ENCODE data around the gene BCR.

Gene BCR

GRCh38 chr22:23276656-23277582 is 96.6 kb downstream of the BCR start:
- no peak for DNase-seq (ENCODE audit: low read depth in 2 of 2)

- no peak for DNase-seq (ENCODE audit: low read depth in 2 of 2)
Observed at GRCh38 chr22:23277583-23278295, 97.4 kb downstream of the BCR start.

- no peak for DNase-seq (ENCODE audit: low read depth in 2 of 2)
Observed at GRCh38 chr22:23278883-23279675, 98.8 kb downstream of the BCR start.

GRCh38 chr22:23279781-23280180 is 99.5 kb downstream of the BCR start:
- DNase-seq (ENCODE audit: low read depth in 2 of 2): no peak

- DNase-seq (ENCODE audit: low read depth in 2 of 2): no peak
Observed at GRCh38 chr22:23280356-23281052, 100.2 kb downstream of the BCR start.

- no peak for DNase-seq (ENCODE audit: low read depth in 2 of 2)
Observed at GRCh38 chr22:23281053-23281405, 100.7 kb downstream of the BCR start.

- peak; percentile 74 to 85 for DNase-seq (ENCODE audit: low read depth in 2 of 2)
Observed at GRCh38 chr22:23281406-23282088, 101.2 kb downstream of the BCR start.

GRCh38 chr22:23282089-23282501 is 101.8 kb downstream of the BCR start:
- DNase-seq (ENCODE audit: low read depth in 2 of 2): no peak

- DNase-seq (ENCODE audit: low read depth in 2 of 2): no peak
Observed at GRCh38 chr22:23282516-23282915, 102.2 kb downstream of the BCR start.

- no peak for DNase-seq (ENCODE audit: low read depth in 2 of 2)
Observed at GRCh38 chr22:23282986-23283385, 102.7 kb downstream of the BCR start.

- no peak for DNase-seq (ENCODE audit: low read depth in 2 of 2)
Observed at GRCh38 chr22:23283591-23284503, 103.5 kb downstream of the BCR start.

GRCh38 chr22:23284504-23285033 is 104.3 kb downstream of the BCR start:
- DNase-seq (ENCODE audit: low read depth in 2 of 2): no peak

- no peak for DNase-seq (ENCODE audit: low read depth in 2 of 2)
Observed at GRCh38 chr22:23285236-23285635, 104.9 kb downstream of the BCR start.

GRCh38 chr22:23285734-23286133 is 105.4 kb downstream of the BCR start:
- no peak for DNase-seq (ENCODE audit: low read depth in 2 of 2)

GRCh38 chr22:23286296-23286695 is 106.0 kb downstream of the BCR start:
- no peak for DNase-seq (ENCODE audit: low read depth in 2 of 2)

GRCh38 chr22:23287136-23288095 is 107.1 kb downstream of the BCR start:
- DNase-seq (ENCODE audit: low read depth in 2 of 2): no peak

GRCh38 chr22:23288301-23289129 is 108.2 kb downstream of the BCR start:
- DNase-seq (ENCODE audit: low read depth in 2 of 2): no peak

GRCh38 chr22:23289130-23289503 is 108.8 kb downstream of the BCR start:
- no peak for DNase-seq (ENCODE audit: low read depth in 2 of 2)
